Stimulated activated CD8-positive, alpha-beta memory T cell treated with anti-CD3 and anti-CD28 coated beads, Interleukin-12 subunit alpha, Interleukin-12 subunit beta, amount 100 ng/mL, for 4 hours (primary cell): Measurements from ENCODE around the gene ZSCAN1.

Experiments used
- DNase-seq: peaks from one replicate; pipeline ENCODE4 v3.0.0-alpha.2; 2020; ENCODE audit warnings: low read depth

The ZSCAN1 gene

GRCh38 chr19:58084596-58085347, 50.9 kb downstream of the ZSCAN1 start:
- no peak for DNase-seq

DNA sequence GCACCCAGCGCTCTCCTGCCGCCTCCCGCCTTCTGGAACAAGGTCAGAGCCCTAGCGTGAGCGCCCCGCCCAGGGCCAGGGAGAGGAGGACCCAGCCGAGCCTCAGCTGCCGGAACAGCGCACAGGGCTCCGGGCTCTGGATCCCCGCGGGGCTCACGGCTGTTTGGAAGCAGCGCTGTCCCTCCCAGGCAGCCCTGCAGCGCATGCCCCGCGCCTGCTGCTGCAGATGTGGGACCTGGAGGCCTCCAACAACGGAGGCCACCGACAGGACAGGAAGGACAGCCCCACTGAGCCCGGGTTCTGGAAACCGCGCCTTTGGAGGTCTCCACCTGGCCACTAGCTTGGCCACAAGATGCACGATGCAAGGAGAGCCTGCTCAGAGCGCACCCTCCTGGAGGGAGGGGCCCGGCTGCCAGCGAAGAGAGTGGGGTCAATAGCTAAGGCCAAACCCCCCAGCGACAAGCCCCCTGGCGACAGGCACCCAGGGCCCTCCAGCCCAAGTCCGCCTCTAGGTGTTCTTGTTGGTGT, 51.6 kb downstream of the ZSCAN1 start:
- no peak for DNase-seq

DNA sequence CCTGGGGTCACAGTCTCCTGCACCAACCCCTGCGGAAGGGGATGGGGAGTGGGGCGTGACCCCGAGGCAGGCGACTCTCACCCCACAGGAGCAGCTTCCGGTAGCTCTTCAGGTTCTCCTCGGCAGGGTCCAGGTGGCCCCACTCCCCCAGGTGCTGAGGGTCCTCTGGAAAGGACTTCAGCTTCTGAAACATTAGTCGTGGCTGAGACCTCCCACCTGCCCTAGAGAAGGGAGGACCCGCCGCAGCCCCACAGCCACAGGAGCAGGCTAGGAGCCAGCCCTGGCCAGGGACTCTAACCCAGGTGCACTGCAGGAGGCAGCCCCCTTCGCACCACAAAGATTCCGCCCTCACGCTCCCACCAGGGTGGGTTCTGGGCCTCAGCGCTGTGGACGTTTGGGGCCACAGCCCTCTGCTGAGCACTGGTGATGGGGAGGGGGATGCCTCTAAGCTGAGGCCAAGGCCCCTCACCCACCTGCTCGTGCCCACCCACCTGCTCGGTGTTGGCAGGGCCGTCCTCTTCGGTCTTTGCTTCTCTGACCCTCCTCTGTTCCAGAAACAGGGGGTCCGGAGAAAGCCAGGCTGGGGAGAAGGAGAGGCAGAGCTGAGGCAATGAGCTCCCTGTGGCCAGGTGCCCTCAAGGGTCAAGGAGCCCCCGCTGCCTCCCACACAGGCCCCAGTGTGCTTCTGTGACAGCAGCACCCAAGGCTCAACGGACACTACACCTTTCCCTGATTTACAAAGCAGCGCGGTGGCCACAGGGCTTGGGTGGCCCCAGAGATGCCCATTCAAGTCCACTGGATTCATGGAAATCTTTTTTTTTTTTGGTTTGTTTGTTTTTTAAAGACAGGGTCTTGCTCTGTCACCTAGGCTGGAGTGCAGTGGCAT, 53.2 kb downstream of the ZSCAN1 start:
- no peak for DNase-seq

DNA sequence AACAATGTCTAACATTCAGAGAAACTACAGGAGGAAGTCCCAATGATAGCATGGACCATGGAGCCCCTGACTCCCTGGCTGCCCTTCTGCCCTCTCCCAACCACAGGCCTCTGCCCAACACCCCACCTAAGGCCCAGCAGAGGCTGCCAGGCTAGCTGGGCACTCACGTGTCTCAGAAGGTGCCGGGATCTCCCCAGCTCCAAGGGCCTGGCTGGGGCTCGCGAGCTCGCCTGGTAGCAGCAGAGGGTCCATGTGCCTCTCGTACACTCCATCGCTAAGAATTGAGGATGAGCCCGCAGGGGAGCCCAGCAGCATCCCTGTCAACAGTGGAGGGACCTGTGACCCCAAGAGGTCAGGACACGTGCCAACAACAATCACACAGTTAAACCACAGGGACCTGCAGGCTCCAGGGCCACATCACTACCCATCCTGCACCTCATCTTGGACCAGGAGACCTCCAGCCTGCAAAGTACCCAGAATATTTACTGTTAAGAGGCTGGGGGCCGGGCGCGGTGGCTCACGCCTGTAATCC, 54.8 kb downstream of the ZSCAN1 start:
- DNase-seq: no peak

- DNase-seq: no peak
Measured at GRCh38 chr19:58089846-58090245, 56.0 kb downstream of the ZSCAN1 start.

DNA sequence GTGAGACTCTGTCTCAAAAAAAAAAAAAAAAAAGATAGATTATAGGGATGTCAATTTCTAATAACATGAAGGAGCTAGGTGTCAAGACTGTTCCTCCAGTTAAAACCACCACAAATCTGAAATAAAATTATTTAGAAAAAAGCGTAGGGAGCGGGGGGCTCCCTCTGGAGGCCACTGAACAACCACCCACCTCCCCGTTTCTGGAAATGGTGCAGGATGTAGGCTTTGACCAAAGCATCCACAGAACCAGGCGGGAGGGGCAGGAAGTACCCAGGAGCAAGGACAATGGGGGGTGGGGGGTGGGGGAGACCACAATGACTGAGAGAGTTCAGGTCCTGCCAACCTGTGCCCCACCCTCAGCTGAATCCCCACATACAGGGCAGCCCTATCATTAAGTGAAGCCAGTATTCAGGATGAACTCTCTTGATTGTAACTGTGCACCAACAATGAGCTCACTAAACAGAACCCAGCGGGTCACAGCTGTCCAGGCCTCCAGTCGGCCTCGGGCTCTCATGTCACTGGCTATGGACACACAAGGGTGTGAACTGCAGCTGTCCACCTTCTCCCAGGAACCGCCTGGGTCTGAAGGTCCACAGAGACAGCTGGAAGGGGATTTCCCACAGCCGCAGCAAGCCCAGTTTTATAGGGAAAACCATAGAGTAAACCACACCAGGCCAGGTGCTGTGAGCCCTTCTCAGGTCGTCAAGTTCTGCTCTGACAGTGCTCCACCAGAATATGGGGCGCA, 57.6 kb downstream of the ZSCAN1 start:
- no peak for DNase-seq

- DNase-seq: no peak
Measured at GRCh38 chr19:58093071-58093470, 59.2 kb downstream of the ZSCAN1 start.

- DNase-seq: no peak
Measured at GRCh38 chr19:58095328-58095727, 61.5 kb downstream of the ZSCAN1 start.

- DNase-seq: no peak
Measured at GRCh38 chr19:58096884-58097283, 63.1 kb downstream of the ZSCAN1 start.

DNA sequence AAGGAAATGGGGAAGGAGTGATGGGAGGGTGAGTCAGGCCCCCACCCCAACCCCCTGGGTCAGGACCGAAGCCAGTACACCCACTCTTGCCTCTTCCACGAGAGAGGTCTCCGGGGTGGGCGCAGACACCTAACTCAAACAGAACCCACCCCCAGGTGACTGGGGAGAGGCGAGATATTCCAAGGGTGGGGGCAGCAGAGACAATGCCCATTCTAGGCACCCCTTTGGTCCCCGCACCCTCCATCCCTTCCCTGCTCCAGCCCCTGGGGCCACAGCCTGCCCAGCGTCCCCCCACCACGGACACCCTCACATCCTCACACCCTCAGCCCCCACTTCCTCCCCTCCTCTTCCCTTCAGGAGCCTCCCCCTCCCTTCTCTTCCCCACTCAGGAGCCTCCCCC, 63.5 kb downstream of the ZSCAN1 start:
- DNase-seq: no peak

GRCh38 chr19:58097781-58098681, 64.2 kb downstream of the ZSCAN1 start, which contains the start of gene ZSCAN18:
Gene ZSCAN18, minus strand, starts transcription at chr19:58098231. Its CDS starts 7,964 bp downstream, at chr19:58090267.
- DNase-seq: peak; percentile 93

DNA sequence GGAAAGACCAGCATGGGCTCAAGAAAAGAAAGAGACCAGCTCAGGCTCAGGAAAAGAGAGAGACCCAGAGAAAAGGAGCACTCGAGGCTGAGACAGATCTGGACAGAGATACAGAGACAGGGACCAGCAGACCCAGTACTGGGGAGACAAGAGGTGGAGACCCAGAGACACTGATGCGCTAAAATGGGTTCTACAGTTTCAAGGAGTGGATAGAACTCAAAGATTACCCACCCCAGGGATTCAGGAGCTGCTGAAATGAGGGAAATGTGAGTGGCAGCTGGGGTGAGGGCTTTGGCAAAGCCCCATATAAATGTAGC, 64.8 kb downstream of the ZSCAN1 start:
- DNase-seq: no peak
